SU-DHL-6 (cell line): Measurements from ENCODE around the gene NOP14.

Experiments
- EZH2phosphoT487 ChIP-seq: fragments of 200-600 bp; sonication (generic), shearing (Covaris generic); conservative IDR thresholded peaks from 2 replicates; pipeline ENCODE4 v1.6.1; 2018; ENCODE audit warnings: mild to moderate bottlenecking, antibody characterized with exemption, low read length, moderate library complexity, mixed read lengths
- TF ChIP-seq, protein P1 (sequence below): fragments of 200-600 bp; sonication (generic); IDR thresholded peaks from one replicate; pipeline ENCODE4 v1.5.1; 2017; ENCODE audit warnings: antibody characterized with exemption, mild to moderate bottlenecking, low read length, moderate library complexity; ENCODE audit not compliant: insufficient read depth, poor library complexity, severe bottlenecking

DNA sequence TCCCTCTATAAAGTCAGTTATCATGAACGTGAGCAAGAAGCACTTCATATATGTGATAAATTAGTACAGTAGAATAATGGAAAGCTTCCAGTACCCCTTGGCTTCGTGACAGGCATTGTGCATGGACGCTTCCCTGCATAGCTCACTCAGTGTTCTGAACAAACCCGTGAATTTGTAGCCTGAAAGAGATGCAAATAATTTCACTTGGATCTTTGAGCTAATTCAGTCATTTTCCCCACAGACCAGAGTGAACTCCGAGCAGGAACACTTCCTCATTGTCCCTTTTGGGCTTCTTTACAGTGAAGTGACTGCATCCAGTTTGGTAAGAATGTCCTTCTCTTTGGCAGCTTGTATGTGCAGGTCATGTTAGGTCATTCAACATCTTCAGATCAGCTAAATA lies 69.4 kb downstream of the NOP14 start:
- TF ChIP-seq, protein P1, sequence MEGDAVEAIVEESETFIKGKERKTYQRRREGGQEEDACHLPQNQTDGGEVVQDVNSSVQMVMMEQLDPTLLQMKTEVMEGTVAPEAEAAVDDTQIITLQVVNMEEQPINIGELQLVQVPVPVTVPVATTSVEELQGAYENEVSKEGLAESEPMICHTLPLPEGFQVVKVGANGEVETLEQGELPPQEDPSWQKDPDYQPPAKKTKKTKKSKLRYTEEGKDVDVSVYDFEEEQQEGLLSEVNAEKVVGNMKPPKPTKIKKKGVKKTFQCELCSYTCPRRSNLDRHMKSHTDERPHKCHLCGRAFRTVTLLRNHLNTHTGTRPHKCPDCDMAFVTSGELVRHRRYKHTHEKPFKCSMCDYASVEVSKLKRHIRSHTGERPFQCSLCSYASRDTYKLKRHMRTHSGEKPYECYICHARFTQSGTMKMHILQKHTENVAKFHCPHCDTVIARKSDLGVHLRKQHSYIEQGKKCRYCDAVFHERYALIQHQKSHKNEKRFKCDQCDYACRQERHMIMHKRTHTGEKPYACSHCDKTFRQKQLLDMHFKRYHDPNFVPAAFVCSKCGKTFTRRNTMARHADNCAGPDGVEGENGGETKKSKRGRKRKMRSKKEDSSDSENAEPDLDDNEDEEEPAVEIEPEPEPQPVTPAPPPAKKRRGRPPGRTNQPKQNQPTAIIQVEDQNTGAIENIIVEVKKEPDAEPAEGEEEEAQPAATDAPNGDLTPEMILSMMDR, result no peak
- no peak for TF ChIP-seq EZH2phosphoT487
